Measurements from ENCODE around the gene BRSK2.

Gene BRSK2

GRCh38 chr11:1377231-1377780 lies 12.4 kb upstream of the BRSK2 start:
- DNase-seq = no peak

DNA sequence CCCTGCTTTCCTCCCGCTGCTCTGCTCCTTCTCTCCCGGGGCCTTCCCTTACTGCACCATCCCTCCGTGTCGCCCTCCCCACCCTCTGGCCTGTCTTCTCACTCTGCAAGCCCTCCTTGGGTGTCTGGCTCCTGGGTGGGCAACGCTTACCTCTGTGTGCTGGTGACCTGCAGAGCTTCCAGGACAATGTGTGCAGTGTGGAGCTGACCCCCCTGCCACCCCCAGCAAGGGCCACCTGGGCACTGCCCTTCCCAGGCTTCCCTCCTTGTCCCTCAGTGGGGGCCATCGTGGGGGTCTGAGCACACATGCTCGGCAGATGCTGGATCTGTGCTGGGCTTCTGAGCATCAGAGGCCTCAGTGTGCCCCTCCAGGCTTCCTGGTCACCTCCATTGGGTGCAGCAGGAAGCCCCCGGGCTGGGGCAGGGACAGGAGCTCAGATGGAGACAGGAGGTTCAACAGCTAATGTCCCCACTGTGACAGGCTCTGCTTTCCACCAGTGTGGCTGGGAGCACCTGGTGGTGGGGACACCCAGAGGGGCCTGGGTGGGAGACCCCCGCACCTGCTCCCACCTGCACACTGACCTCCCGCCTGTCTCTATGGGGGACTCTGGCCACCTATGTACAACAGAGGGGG lies 7.8 kb upstream of the BRSK2 start:
- DNase-seq = no peak

DNA sequence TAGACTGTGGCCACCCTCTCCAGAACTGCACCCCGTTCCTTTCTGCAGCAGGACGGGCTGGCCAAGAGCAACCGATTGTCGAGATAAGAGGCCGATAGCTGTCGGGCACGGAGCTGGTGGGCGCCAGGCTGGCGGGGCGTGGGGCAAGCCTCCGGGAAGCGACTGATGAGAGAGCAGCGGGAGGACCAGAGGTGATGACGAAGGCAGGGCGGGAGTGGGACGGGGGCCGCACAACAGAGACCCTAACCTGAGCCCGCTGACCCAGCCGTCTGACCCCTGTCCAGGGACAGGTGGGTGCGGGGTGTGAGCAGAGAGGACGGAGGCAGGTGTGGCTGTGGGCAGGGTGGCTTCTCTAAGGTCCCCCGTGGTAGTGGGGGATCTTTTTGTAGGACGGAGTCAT lies 7.3 kb upstream of the BRSK2 start:
- no peak for DNase-seq

GRCh38 chr11:1382831-1383607 lies 6.7 kb upstream of the BRSK2 start:
- DNase-seq = peak; percentile 82

- DNase-seq = peak; percentile 3
These were observed 5.3 kb upstream of the BRSK2 start for GRCh38 chr11:1384199-1384970.

DNA sequence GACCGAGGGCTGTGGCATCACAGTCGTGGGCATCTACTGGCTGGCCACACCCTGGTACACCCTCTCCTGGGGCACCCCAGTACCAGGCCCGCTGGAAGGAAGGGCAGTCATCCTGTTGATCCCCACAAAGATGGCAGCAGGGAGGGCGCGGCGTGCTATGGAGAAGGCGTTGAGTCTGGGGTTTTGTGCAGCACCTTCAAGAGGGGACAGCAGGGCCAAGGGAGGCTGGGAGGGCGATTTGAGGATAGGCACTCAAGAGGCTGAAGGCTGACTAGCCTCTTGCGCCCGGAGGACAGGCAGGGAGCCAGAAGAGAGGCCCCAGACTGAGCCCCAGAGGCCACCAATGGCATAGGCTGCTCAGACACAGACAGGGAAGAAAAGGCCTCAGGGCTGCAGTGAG lies 2.2 kb upstream of the BRSK2 start:
- no peak for DNase-seq

DNA sequence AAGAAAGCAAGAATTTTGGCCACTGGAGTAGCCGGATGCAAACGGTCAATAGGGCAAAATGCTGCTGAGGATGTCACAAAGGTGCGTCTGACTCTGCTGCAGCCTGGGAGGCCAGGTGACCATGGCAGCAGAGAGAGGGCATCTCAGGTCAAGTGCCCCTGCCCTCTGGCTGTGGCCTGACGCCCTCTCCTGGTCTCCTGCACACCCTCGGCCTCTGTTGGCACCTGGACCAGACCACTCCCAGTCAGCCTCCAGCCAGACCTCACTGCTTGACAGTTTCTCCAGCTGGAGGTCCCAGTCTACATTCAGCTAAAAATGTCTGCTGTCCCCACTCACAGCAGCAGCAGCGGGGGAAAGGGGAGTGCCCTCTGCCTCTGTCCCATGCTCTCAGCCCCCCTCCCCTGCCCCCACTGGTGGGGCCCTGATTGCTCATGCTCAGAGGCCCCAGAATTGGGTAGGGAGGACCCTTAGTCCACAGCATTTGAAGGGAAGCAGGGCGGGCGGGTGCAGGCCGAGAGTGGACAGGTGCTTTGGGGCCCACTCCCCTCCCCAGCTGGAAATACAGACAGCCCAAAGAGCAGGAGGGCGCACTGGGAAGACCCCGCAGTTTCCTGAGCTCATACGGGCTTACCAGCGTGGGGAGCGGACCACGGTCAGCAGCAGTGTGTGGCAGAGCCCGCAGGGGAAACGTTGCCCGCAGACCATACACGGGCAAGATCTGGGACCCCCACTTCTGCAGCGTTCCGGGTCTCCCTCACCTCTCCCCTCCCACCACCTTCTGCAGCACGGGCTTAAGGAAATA lies 1.6 kb upstream of the BRSK2 start:
- DNase-seq = no peak

- no peak for DNase-seq
These were observed 1.0 kb upstream of the BRSK2 start for GRCh38 chr11:1388763-1389102.

- DNase-seq = peak; percentile 97
These were observed 417 bp upstream of the BRSK2 start for GRCh38 chr11:1389103-1389931.

- no peak for DNase-seq
These were observed 933 bp downstream of the BRSK2 start for GRCh38 chr11:1390569-1391164.

GRCh38 chr11:1391165-1392075 lies 1.7 kb downstream of the BRSK2 start:
- DNase-seq = no peak

DNA sequence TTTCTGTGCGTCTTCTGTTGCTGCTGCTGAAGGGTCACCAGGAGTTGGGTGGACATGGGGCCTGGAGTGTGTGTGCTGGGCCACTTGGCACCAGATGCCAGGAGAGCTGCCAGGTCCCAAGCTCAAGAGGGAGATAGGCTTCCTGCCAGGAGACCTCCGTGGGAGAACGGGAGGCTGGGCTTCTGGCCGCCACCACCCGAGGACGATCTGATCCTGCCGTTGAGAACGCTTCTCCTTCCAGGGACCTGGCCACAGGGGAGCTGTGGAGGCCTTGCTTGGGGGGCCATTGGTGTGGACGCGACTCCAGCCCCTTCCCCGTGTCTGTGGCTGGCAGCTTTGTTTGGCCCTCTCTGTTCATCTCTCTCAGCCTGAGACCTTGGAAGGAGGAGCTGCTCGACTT lies 2.4 kb downstream of the BRSK2 start:
- DNase-seq = no peak

- DNase-seq = no peak
These were observed 2.8 kb downstream of the BRSK2 start for GRCh38 chr11:1392561-1392960.

GRCh38 chr11:1393038-1393710 lies 3.4 kb downstream of the BRSK2 start:
- no peak for DNase-seq

- no peak for DNase-seq
These were observed 5.4 kb downstream of the BRSK2 start for GRCh38 chr11:1394936-1395772.

GRCh38 chr11:1395773-1396374 lies 6.1 kb downstream of the BRSK2 start:
- DNase-seq = no peak

DNA sequence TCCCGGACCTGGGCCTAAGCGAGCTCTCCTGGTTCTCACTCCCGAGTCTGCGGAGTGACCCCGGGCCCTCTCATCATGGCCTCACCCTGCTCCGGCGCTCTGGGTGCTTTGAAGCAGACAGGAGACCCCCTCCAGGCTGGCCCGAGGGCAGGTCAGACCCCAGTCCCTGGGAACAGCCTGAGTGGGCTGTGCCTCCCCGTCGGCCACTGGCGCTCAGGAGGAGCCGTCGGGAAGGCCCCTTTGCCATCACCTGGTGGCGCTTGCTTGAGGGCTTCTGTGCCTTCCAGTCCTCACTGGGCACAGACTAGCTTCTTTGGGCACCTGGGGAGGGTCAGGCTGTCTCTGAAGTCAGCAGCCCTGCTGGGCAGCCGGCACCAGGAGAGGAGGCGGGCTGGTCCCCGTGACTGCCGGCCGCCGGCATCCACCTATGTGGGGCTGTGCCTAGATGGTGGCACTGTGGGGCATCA lies 6.7 kb downstream of the BRSK2 start:
- no peak for DNase-seq

- DNase-seq = no peak
These were observed 7.6 kb downstream of the BRSK2 start for GRCh38 chr11:1397146-1397861.

Measured in stimulated activated naive CD4-positive, alpha-beta T cell treated with Interleukin-2 at 50 U/mL for 16 hours (primary cell).